HEK293 (cell line): ENCODE results near the gene GPHN.

Source experiments
- ZNF302 ChIP-seq: fragments of 450-650 bp; formaldehyde crosslinking; IDR thresholded peaks from 2 replicates; pipeline ENCODE4 v1.5.1; 2016; ENCODE audit warnings: missing biosample characterization, missing genetic modification characterization, low read depth
- ZNF341 ChIP-seq: fragments of 450-650 bp; formaldehyde crosslinking; IDR thresholded peaks from 2 replicates; pipeline ENCODE4; 2016; ENCODE audit warnings: low read depth, missing biosample characterization, missing genetic modification characterization
- TF ChIP-seq, protein P1 (sequence below): fragments of 450-650 bp; formaldehyde crosslinking; IDR thresholded peaks from 2 replicates; pipeline ENCODE4 v1.5.1; 2016; ENCODE audit warnings: missing biosample characterization, missing genetic modification characterization
- TF ChIP-seq, protein P2 (sequence below): sonication (generic); formaldehyde crosslinking; IDR thresholded peaks from 2 replicates; pipeline ENCODE4 v1.8.1; 2022; ENCODE audit warnings: mild to moderate bottlenecking, moderate library complexity, missing genetic modification reagents

DNA sequence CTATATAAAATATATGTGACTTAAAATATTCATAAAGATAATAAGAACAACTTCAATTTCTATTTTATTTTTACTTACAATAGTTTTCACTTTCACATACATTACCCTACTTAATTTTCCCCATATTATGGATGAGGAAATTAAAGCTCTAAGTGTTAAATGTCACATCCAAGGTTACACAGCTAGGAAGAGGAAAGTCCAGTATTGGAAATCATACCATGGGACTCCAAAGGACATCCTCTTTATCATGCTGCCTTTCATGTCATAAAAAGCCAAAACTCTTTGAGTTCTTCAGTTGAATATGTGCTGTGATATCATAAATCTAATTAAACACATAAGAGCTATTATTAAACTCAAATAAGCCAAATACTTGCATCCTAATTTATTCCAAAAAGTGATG lies 508.9 kb downstream of the GPHN start:
- TF ChIP-seq, protein P1, sequence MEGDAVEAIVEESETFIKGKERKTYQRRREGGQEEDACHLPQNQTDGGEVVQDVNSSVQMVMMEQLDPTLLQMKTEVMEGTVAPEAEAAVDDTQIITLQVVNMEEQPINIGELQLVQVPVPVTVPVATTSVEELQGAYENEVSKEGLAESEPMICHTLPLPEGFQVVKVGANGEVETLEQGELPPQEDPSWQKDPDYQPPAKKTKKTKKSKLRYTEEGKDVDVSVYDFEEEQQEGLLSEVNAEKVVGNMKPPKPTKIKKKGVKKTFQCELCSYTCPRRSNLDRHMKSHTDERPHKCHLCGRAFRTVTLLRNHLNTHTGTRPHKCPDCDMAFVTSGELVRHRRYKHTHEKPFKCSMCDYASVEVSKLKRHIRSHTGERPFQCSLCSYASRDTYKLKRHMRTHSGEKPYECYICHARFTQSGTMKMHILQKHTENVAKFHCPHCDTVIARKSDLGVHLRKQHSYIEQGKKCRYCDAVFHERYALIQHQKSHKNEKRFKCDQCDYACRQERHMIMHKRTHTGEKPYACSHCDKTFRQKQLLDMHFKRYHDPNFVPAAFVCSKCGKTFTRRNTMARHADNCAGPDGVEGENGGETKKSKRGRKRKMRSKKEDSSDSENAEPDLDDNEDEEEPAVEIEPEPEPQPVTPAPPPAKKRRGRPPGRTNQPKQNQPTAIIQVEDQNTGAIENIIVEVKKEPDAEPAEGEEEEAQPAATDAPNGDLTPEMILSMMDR (tag by site-specific recombination), result no peak
- TF ChIP-seq ZNF302 (no peak), ZNF341 (no peak)
- TF ChIP-seq, protein P2, sequence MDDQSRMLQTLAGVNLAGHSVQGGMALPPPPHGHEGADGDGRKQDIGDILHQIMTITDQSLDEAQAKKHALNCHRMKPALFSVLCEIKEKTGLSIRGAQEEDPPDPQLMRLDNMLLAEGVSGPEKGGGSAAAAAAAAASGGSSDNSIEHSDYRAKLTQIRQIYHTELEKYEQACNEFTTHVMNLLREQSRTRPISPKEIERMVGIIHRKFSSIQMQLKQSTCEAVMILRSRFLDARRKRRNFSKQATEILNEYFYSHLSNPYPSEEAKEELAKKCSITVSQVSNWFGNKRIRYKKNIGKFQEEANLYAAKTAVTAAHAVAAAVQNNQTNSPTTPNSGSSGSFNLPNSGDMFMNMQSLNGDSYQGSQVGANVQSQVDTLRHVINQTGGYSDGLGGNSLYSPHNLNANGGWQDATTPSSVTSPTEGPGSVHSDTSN (CRISPR knock-in tag), result no peak
